HG03045 (cell line): Measurements from ENCODE around the gene TMEM53.

ENCODE experiments used
- ATAC-seq: cut with Tn5 transposase; IDR thresholded peaks from one replicate; pipeline ENCODE4 v1.9.1; 2021; ENCODE audit warnings: mild to moderate bottlenecking, moderate library complexity; ENCODE audit not compliant: unreplicated experiment

TMEM53 gene

DNA sequence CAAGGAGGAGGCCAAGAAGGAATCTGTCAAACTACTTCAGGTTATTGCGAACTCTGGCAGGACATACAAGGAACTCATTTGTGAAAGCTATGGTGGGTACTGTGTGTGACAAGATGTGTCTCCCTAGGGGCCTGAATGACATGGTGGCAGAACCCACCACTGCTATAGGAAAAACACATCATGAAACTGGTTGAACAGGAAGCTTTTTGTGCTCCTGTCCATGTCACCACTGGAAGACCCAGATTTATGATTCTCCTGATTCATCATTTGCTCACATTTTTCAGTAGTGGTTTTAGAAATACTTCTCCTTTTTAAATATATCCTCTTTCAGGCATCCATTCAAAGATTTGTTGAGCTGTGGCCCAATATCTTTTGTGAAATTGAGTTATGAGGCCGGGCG is 23.9 kb upstream of the TMEM53 start:
- no peak for ATAC-seq

DNA sequence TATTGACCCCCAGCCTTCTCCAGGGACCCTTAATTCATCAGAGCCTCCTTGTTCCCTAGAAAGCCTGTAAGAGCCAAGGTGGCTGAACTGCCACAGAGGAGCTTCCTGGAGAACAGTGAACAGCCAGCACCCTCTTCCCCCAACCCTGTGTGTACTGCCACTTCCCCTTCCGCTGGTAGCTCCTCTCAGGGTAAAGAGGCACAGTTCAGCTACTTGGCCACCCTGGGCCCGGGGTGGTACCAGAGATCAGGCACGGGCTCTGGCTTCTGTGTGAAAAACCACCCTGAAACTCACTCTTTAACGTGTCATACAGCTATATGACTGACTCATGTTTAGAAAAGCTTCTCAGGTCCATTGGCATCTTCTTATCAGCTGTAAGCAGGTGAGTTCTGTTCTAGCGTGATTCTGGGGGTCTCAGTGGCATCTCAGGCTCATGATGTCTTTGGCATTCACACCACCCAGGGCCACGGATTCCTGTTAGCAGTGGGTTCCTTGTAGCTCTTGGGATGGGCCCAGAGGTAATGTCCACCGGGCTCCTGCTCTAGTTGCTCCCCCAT is 22.6 kb upstream of the TMEM53 start:
- ATAC-seq = no peak

DNA sequence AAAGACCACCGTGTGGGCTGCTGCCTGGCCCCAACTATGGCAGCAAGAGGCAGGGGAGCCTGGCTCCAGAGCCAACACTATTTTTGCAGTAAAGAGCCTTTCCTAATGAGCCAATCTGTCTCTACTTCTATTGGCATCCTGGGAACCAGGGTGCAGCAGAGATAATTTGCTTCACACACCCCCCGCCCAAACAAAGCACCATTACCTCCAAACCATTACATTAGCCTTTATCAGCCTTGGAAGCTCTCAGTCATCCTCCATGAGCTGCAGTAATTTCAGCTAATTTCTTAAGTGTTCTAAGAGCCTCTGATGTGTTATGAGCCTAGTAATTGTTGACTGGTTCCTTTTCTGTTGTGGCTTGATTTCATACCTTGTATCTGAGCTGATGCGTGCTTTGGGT is 21.8 kb upstream of the TMEM53 start:
- no peak for ATAC-seq

DNA sequence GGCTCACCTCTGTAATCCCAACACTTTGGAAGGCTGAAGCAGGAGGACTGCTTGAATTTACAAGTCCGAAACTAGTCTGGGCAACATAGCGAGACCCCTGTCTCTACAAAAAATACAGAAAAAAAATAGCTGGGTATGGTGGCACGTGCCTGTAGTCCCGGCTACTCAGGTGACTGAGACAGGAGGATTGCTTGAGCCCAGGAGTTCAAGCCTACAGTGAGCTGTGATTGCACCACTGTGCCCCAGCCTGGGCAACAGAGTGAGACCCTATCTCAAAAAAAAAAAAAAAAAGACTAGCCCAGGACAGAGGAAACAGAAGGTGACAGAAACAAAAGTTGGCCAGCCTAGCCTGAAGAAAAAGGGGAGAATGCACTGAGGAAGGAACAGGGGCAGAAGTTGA is 21.4 kb upstream of the TMEM53 start:
- ATAC-seq = no peak

DNA sequence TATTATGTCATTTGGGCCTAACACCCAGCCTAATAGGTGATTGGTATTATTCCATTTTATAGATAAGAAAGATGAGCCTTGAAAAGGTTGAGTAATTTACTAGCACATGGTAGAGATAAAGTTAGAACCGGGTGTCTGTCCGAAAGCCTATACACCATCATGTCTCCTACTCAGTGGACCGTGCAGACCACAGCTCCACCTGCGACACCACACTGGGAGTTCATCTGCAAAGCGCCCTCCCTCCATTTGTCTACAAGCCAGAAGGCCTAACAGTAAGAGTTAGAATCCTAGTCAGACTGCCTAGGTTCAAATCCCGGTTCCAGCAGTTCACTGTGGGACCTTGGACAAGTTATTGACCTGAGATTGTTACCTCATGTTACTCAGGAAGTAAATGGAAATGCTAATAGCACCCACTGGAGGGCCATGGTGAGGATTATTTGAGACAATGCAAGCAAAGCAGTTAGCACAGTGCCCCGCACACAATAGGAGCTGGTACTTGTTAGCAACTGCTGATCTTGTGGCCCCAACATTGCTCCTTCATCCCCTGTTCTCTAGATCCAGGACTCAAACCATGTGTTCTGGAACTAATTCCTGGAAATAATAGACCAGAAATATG is 20.7 kb upstream of the TMEM53 start:
- peak; percentile 65 for ATAC-seq

DNA sequence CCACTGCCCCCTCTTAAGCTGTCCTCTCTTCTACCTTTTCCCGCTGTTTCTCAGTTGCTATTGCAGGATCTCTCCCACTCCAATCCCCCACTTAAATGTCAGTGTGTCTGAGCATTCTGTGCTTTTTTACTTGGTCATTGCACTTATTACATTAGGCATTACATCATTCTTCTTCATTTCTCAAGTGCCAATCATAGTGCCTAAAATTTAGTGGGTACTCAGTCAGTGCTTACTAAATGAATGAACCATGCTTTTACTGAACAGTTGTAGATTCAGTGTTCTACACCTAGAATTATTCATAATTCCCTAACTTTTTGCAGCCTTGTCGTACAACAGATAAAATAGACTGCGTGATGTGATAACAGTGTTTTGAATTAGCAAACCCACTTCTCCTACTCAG is 19.6 kb upstream of the TMEM53 start:
- no peak for ATAC-seq

DNA sequence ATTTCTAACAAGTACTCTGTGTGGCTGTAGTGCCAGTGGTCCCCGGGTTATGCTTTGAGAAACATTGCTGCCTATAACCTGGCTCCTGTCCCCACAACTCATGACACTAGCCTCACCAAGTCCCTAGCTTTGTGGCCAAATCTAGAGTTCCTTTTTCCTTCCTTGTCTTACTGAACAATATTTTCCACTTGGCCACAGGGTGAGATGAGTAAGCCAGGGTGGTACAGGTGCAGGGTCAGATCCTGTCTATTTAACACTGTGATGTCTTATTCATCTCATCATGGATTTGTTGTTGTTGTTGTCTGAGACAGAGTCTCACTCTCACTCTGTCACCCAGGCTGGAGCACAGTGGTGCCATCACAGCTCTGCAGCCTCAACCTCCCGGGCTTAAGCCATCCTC is 18.9 kb upstream of the TMEM53 start:
- no peak for ATAC-seq

DNA sequence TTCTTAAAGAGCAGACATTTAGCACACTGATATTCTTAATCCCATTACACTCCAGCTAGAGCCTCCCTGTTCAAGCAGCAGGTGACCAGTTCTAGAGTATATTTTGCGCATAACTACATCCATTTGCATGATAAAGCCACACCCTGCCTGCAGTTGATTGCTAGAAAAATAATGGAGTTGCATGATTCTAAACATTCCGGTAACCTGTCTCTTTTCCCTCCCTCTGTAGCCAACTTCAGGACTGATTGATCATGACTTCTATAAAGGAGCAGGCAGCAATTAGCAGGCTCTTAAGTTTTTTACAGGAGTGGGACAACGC is 15.1 kb upstream of the TMEM53 start:
- no peak for ATAC-seq

DNA sequence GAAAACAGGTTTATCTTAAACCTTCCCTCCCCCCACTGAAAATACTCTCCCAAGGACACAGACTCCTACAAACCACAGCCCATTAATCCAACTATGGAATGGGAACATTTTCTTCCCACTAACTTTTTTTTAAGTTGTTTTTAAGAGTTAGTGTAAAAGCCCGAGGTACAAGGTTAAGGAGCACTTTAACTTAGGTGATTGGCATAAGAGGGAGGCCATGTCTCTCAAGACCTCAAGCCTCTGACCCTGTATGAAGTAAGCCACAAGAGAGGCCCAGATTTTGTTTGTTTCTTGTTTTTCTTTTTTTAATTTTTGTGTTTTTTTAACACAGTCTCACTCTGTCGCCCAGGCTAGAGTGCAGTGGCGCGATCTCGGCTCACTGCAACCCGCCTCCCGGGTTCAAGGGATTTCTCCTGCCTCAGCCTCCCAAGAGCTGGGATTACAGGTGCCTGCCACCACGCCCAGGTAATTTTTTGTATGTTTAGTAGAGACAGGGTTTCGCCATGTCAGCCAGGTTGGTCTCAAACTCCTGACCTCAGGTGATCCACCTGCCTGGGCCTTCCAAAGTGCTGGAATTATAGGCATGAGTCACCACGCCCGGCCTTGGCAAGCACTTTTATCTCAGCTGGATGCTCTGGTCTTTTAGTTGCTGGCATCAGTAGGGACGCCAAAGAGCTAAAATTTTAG is 14.6 kb upstream of the TMEM53 start:
- ATAC-seq = no peak

DNA sequence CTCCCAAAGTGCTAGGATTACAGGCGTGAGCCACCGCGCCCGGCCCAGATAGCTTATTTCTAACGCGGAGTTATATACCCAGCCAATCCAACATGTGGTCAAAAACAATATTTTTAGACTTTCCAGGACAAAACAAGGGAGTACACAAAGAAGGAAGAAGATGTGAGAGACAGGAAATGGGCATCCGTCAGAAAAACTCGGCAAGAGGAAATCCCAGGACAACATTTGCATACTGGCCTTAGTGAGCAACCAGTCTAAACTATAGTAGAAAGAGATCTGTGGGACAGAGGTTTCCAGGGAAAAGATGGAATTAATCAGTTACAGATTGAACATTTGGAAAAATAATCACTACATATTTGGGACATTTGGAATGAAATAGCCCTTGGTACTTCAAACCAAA is 11.6 kb upstream of the TMEM53 start:
- no peak for ATAC-seq

DNA sequence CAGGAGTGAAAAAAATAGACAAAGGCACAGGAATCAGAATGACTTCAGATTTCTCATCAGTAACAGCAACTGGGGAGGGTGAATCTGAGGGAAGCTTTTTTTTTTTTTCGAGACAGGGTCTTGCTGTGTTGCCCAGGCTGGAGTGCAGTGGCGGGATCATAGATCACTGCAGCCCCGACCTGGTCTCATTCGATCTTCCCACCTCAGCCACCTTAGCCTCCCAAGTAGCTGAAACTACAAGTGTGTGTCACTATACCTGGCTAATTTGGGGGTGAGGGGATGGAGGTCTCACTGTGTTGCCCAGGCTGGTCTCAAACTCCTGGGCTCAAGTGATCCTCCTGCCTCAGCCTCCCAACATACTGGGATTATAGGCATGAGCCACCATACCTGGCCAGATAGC is 10.9 kb upstream of the TMEM53 start:
- ATAC-seq = no peak

DNA sequence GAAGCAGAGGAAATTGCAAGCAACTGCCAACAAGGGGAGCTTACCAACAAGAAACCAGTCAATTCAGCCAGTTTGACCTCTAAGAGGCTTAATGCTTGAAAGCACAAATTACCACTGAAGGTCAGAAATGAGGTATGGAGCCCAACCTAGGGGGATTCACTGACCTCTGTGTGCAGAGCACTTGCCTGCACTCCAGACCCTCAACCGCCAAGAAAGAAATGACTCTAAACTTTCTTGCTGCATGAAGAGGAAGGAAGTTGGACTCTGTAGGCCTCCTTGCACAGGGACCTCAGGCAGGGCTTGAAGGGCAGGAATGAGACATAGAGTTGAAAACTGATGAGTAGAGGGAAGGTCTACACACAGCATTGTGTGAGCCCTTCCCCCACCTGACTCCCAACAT is 10.2 kb upstream of the TMEM53 start:
- ATAC-seq = peak; percentile 79

DNA sequence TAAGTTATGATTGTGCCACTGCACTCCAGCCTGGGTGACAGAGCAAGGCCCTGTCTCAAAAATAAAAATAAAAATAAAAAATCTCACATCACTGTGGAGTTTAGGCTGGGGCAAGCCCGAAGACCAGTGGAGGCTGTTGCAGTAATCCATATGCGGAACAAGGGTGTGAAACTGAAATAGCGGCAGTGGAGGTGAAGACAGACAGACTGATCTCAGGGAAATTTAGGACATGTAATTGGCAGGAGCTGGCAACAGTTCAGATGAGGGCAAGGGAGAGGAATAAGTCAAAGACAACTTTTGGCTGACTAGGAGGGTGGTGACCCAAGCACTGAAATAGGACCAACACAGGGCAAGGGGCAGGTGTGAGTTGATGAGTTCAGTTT is 8.6 kb upstream of the TMEM53 start:
- ATAC-seq = no peak

DNA sequence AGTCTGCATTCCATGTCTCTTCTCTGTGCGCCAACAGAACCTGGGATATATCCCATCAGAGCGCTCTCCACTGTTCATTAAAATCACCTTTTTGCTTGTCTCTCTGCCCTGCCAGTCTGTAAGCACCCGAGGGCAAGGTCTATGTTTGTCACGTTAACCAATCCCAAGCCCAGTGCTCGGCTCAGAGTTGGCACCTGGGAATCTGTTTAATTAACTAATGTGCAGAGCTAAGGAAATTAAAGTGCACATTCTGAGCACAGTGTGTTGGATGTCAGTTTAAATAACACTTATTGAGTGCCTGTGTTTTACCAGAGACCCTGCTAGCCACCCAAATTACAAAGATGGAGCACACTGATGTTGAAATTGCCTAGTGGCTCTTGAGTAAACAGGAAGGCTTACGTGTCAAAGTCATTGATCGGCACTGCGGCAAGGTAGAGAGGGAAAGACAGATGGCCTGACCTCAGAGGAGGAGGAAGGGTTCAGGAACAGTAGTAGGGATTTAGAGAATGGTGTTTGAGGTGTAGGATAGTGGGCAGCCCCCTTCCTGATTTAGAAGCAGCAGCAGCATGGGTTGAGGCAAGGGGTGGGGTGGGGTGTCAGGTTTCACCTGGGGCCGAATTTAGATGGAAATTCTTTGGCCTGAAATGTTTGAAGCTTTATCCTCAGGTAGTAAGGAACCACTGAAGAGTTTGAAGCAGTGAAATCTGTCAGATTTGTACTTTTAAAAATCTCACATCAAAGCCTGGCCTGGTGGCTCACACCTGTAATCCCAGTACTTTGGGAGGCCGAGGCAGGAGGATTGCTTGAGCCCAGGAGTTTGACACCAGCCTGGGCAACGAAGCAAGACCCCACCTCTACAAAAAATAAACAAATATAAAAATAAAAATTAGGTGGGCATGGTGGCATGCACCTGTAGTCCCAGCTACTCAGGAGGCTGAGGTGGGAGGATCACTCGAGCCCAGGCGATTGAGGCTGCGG is 7.9 kb upstream of the TMEM53 start:
- no peak for ATAC-seq

DNA sequence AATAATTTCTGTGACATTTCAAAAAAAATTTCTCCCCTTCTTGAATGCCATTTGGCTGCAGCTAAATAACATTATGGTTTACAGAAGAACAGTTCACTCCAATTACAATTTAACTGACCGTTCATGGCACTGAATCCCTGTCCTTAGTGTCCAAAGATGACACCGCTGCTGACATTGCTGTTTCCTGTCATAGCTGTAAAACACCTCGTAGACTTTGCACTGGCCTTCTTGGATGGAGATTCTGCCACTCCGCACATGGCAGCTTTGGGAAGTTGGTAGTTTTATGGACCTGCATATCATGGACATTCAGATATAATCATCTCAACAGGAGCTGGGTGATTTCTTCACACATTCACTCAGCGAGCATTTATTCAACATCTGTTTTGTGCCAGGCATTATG is 5.2 kb upstream of the TMEM53 start:
- ATAC-seq = no peak

DNA sequence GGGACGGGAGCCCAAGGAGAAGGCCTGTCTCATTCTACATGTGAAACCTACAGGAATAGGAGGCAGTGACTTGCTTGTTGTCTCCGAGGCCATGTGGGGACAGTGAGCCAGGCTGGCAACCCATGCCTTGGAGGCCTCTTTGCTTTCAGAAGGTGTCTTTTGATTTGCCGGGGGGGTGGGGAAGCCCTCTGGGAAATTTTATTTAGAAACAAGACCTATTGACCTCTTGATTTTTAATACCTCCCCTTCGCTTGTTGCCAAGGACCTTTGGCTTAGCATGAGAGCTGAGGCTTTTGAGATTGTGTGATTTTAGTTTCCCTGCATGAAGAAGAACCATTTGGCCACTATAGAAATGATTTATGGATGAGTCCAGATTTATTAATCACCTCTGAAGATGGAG is 4.3 kb upstream of the TMEM53 start:
- ATAC-seq = no peak

DNA sequence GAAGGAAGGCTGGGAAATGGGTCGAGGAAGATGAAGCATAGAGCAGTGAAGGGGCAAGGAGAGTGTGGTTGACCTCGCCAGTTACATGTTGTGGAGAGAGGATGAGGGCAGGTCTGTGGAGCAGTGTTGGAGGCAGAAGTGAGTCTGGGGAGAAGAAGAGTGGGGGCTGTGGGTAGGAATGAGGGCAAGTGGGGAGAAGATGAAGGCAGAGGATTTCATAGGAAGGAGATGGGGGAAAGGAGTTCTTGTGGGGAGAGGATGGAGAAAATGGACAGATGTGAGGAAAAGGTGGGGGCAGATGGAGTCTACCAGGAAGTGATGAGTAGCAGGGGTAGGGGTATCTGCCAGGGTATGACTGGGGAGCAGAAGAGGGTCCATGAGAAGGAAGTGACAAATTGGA is 3.8 kb upstream of the TMEM53 start:
- ATAC-seq = no peak

DNA sequence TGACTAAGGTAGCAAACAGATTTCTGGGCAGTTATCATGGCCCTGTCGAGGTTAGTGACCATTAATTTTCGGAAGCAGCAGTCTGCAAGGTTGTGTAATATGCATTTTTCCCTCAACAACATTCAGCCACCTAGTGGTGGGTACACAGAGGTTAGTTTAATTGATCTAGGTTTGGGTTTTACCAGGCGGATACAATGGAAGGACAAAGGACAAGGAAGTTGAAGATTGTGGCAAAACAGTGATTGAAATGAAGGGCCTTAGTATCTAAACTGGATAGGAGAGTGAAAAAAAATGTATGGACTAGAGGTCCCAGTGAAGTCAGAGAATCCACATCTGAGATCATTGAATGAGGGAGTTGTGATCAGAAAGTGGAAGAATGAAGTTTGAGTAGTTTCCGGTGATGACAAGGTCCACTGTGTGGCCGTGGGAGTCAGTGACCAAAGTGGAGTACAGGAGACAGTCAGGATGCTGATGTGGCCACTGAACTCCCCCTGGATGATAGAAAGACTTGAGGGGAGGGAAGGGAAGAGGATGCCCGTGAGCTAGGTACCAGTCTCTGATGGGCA is 3.0 kb upstream of the TMEM53 start:
- ATAC-seq = no peak

DNA sequence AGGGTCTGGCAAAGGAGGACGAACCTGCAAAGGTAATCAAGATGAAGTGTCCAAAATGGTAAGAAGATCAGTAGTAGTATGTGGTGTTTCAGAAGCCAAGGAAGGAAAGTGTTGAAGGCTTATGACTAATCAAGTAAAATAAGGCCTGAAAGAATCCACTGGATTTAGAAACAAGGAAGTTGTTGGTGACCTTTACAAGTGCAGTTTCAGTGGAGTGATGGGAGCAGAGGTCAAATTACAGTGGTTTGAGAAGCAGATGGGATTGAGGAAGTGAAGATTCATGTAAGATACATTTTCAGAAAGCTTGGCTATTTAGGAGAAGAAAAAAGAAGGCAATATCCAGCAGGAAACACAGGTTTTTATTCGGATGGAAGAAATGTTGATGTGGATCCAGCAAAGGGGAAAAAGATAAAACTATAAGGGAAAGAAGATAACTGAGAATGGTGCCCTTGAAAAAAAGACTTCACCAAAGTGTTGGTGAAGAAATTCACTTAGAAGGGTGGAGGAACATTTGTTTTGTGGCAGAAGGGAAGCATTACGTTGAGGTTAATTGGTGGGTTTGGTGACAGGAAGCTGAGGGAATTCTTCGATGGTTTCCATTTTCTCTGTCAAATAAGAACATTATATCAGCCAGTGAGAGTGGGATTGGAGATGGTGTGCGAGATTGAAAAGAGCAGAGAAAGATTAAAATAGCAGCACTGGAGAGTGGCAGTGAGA is 2.4 kb upstream of the TMEM53 start:
- no peak for ATAC-seq

DNA sequence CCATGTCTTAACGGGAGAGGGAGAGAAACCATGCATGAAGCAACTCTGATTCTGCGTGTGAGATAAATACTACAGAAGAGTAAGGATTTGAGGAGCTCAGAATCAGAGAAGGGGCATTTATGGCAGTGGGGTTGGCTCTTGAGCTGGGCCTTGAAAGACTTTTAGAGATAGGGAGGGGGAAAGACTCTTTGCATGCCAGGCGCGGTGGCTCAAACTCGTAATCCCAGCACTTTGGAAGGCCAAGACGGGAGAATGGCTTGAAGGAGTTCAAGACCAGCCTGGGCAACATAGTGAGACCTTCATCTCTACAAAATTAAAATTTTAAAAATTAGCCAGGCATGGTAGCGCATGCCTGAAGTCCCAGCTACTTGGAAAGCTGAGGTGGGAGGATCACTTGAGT is 905 bp upstream of the TMEM53 start:
- no peak for ATAC-seq

DNA sequence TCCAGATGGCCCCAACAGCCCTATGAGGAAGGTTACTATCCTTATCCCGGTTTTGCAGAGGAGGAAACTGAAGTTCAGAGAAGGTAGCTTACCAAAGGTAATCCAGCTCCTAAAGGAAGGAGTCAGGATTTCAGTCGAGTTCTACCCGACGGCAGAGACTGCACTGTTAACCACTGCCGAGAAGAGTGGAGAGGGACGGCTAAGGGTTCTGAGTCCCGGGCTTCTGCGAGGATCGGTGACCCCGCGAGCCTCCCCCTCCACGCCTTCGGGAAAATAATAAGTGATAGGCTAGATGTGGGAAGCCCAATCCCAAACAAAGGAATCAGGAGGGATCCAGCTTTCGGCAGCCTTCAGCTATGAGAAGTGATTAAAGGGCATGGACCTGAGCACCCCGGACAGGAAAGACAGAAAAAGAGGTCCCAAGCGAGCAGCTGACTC is 587 bp downstream of the TMEM53 start:
- peak; percentile 1 for ATAC-seq
